ENCODE measurements around the gene SULF2. TPM values are rescaled to one million over a fixed set of nuclear protein-coding genes. Genes with fewer than 3 reads are reported as not detected.

The SULF2 gene
- total and polyA plus RNA-seq, 9 of the 15 experiments (the other 6 are each of a cell fraction or from before 2014, with no cell fraction given) = 0.33 TPM; not detected in 8

- peaks cover 28 to 84% of the 10 kb centered on the region in 2 experiments; a peak in 4 of 5 replicates for H3K27me3 ChIP-seq (ENCODE audit: control insufficient read depth in 2 of 2, insufficient read depth in 2 of 2, low read length in 2 of 2)
- DNase-seq (ENCODE audit: extremely low read depth in 1 of 4, low spot score in 3 of 4) (no peak), FAIRE-seq (no peak), ATAC-seq (no peak)
- H3K4me2 ChIP-seq (ENCODE audit: insufficient read depth, low read length) = no peak overlapping the region
- peaks cover 0 to 13% of the 10 kb centered on the region in 2 experiments; a peak in 2 of 5 replicates for H3K4me1 ChIP-seq (replicated peaks in 1 of 2; ENCODE audit: control insufficient read depth in 2 of 2, insufficient read depth in 2 of 2, low read length in 2 of 2)
- BruUV-seq (replicated peaks) = no TSS peak
- no peak overlapping the region; a peak in 1 of 4 replicates for H3K9ac ChIP-seq (ENCODE audit: insufficient read depth in 1 of 2, low read depth in 2 of 2, low read length in 2 of 2)
- ChIA-PET POLR2A (interaction anchor here (0.7 to 1.0 kb wide), 2 partner anchors 7 to 383 kb away, joined by 3 to 4 read pairs; no protein-coding TSS in a partner anchor), CTCF (ENCODE audit: low intra/inter-chr PET ratio) (interaction anchor here (1.2 to 3.7 kb wide), 2 partner anchors 13 to 942 kb away, joined by 4 to 22 read pairs; no protein-coding TSS in a partner anchor)
- no peaks in the 10 kb centered on the region for H3K9me3 ChIP-seq (replicated peaks; ENCODE audit: control insufficient read depth, insufficient read depth, low read depth, low read length)
- no peak overlapping the region for H3K27ac ChIP-seq (ENCODE audit: extremely low read depth, low read depth, low read length)
- H3K9me1 ChIP-seq (ENCODE audit: control insufficient read depth, insufficient read depth, low read length) = no peaks in the 10 kb centered on the region
- in situ Hi-C loops (cut with MboI) (no loop called here), intact Hi-C loops (cut with micrococcal nuclease) (loop anchor here (5.0 kb wide), 2 partner anchors 49 to 944 kb away; no protein-coding TSS in a partner anchor)
- TF ChIP-seq, protein P1, sequence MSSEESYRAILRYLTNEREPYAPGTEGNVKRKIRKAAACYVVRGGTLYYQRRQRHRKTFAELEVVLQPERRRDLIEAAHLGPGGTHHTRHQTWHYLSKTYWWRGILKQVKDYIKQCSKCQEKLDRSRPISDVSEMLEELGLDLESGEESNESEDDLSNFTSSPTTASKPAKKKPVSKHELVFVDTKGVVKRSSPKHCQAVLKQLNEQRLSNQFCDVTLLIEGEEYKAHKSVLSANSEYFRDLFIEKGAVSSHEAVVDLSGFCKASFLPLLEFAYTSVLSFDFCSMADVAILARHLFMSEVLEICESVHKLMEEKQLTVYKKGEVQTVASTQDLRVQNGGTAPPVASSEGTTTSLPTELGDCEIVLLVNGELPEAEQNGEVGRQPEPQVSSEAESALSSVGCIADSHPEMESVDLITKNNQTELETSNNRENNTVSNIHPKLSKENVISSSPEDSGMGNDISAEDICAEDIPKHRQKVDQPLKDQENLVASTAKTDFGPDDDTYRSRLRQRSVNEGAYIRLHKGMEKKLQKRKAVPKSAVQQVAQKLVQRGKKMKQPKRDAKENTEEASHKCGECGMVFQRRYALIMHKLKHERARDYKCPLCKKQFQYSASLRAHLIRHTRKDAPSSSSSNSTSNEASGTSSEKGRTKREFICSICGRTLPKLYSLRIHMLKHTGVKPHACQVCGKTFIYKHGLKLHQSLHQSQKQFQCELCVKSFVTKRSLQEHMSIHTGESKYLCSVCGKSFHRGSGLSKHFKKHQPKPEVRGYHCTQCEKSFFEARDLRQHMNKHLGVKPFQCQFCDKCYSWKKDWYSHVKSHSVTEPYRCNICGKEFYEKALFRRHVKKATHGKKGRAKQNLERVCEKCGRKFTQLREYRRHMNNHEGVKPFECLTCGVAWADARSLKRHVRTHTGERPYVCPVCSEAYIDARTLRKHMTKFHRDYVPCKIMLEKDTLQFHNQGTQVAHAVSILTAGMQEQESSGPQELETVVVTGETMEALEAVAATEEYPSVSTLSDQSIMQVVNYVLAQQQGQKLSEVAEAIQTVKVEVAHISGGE (CRISPR knock-in tag; IDR thresholded peaks at IDR 0.05) = peak in 1 of 3 experiments; percentile 72; a peak in 2 of 6 replicates
- TF ChIP-seq, protein P2, sequence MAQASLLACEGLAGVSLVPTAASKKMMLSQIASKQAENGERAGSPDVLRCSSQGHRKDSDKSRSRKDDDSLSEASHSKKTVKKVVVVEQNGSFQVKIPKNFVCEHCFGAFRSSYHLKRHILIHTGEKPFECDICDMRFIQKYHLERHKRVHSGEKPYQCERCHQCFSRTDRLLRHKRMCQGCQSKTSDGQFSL (CRISPR knock-in tag; IDR thresholded peaks at IDR 0.05) = no peak
- TF ChIP-seq, protein P2 (tag; IDR thresholded peaks at IDR 0.05) = no peak
- under 1% methylated on average over 17 of the region's 17 CpGs for WGBS (ENCODE audit: insufficient coverage, low coverage, missing lambda C conversion rate)
- peaks cover 16% of the 10 kb centered on the region for H4K20me1 ChIP-seq (replicated peaks; ENCODE audit: control insufficient read depth, insufficient read depth, low read length)
- H2AFZ ChIP-seq (ENCODE audit: low read depth, low read length) = no peak overlapping the region
- no peaks in the 10 kb centered on the region for H3K79me2 ChIP-seq (ENCODE audit: control insufficient read depth, insufficient read depth, low read length)
- no peaks in the 10 kb centered on the region for H3K36me3 ChIP-seq (ENCODE audit: control insufficient read depth, insufficient read depth, low read length)
- no peak overlapping the region for H3K4me3 ChIP-seq
Observed at GRCh38 chr20:47678536-47678935, 106.7 kb downstream of the SULF2 start.
